IMR-90 (cell line): ENCODE measurements around the gene LAMA5. TPM values are rescaled to one million over a fixed set of nuclear protein-coding genes. Genes with fewer than 3 reads are reported as not detected.

Experiments
- ATAC-seq: fragments of 200-7000 bp; cut with Tn5 transposase; 2 replicates; pipeline ENCODE4 v1.9.1; 2020; ENCODE audit warnings: low read depth, mild to moderate bottlenecking, moderate library complexity
- BruUV-seq: library from RNA; stranded (reverse); fragments of 400-500 nt; replicated peaks from 2 replicates; lab custom pipeline; 2021; lab: Mats Ljungman, UMichigan
- CTCF ChIA-PET: fragments of 300-600 bp; formaldehyde crosslinking; extraction: SDS; loops from one replicate; lab custom pipeline; 2021; ENCODE audit warnings: antibody characterized with exemption; lab: Yijun Ruan, JAX
- POLR2A ChIA-PET: fragments of 300-600 bp; sonication (Branson Sonifier 250); formaldehyde crosslinking; loops from one replicate; lab custom pipeline; 2022; ENCODE audit warnings: antibody characterized with exemption; ENCODE audit not compliant: unreplicated experiment; lab: Charles Lee
- DNase-seq: peaks from one replicate; pipeline ENCODE4 v3.0.0; 2013
- H2AFZ ChIP-seq: replicated peaks from 2 replicates; pipeline ENCODE3; 2013; ENCODE audit warnings: low read length, mild to moderate bottlenecking; ENCODE audit not compliant: poor library complexity
- H2AK5ac ChIP-seq: 2 replicates; pipeline ENCODE4 v1.6.1; 2013; ENCODE audit warnings: low read depth, low read length, inconsistent platforms
- H2AK9ac ChIP-seq: replicated peaks from 2 replicates; pipeline ENCODE3; 2013; ENCODE audit warnings: mild to moderate bottlenecking, low read depth, low read length, moderate library complexity; ENCODE audit not compliant: poor library complexity
- H2BK120ac ChIP-seq: 2 replicates; pipeline ENCODE4 v1.6.1; 2013; ENCODE audit warnings: low read depth, low read length, inconsistent platforms
- H2BK15ac ChIP-seq: 3 replicates; pipeline ENCODE4 v1.6.1; 2013; ENCODE audit warnings: low read depth, low read length, inconsistent platforms
- H2BK20ac ChIP-seq: 2 replicates; pipeline ENCODE4 v1.6.1; 2013; ENCODE audit warnings: low read depth, mild to moderate bottlenecking, inconsistent platforms, low read length, moderate library complexity
- H2BK5ac ChIP-seq: 2 replicates; pipeline ENCODE4 v1.6.1; 2013; ENCODE audit warnings: mild to moderate bottlenecking, low read depth, low read length, inconsistent platforms; ENCODE audit not compliant: poor library complexity, severe bottlenecking
- H3K14ac ChIP-seq: replicated peaks from 2 replicates; pipeline ENCODE4 v1.6.1; 2013; ENCODE audit warnings: low read depth, low read length, inconsistent platforms
- H3K18ac ChIP-seq: 2 replicates; pipeline ENCODE4 v1.6.1; 2013; ENCODE audit warnings: low read depth, low read length, control low read depth
- H3K23ac ChIP-seq: 2 replicates; pipeline ENCODE4 v1.6.1; 2013; ENCODE audit warnings: low read depth, low read length, inconsistent platforms
- H3K27ac ChIP-seq: 2 replicates; pipeline ENCODE4 v1.5.1; 2013; ENCODE audit warnings: mild to moderate bottlenecking, control low read depth, low read length; ENCODE audit not compliant: insufficient read depth
- H3K27me3 ChIP-seq: 2 replicates; pipeline ENCODE4 v1.6.1; 2013; ENCODE audit warnings: low read length; ENCODE audit not compliant: control insufficient read depth, insufficient read depth
- H3K36me3 ChIP-seq: 2 replicates; pipeline ENCODE4 v1.6.1; 2013; ENCODE audit warnings: low read length, mixed read lengths; ENCODE audit not compliant: control insufficient read depth, insufficient read depth
- H3K4ac ChIP-seq: 2 replicates; pipeline ENCODE4 v1.6.1; 2013; ENCODE audit warnings: low read depth, low read length, inconsistent platforms
- H3K4me1 ChIP-seq: 2 replicates; pipeline ENCODE4 v1.6.1; 2013; ENCODE audit warnings: low read length, mixed read lengths; ENCODE audit not compliant: control insufficient read depth, insufficient read depth
- H3K4me2 ChIP-seq: 2 replicates; pipeline ENCODE4 v1.6.1; 2013; ENCODE audit warnings: low read depth, mild to moderate bottlenecking, control low read depth, low read length, moderate library complexity
- H3K4me3 ChIP-seq: 2 replicates; pipeline ENCODE4 v1.5.1; 2013; ENCODE audit warnings: low read depth, mild to moderate bottlenecking, control low read depth, low read length, moderate library complexity; ENCODE audit not compliant: insufficient read depth
- H3K56ac ChIP-seq: 2 replicates; pipeline ENCODE4 v1.6.1; 2013; ENCODE audit warnings: low read length, inconsistent platforms; ENCODE audit not compliant: insufficient read depth; ENCODE audit errors: extremely low read depth
- H3K79me1 ChIP-seq, 2 experiments: 2 replicates each; pipeline ENCODE4 v1.6.1; 2013; ENCODE audit warnings: low read length in 2 of 2, inconsistent platforms in 1 of 2, low read depth in 1 of 2
- H3K9ac ChIP-seq: 2 replicates; pipeline ENCODE4 v1.6.1; 2013; ENCODE audit warnings: low read depth, low read length, control low read depth
- H3K9me1 ChIP-seq: 2 replicates; pipeline ENCODE4 v1.6.1; 2013; ENCODE audit warnings: low read length, inconsistent platforms; ENCODE audit not compliant: insufficient read depth
- H3K9me3 ChIP-seq: 2 replicates; pipeline ENCODE4 v1.6.1; 2013; ENCODE audit warnings: low read length; ENCODE audit not compliant: control insufficient read depth, insufficient read depth
- H4K20me1 ChIP-seq: 2 replicates; pipeline ENCODE4 v1.6.1; 2013; ENCODE audit warnings: low read length, inconsistent platforms; ENCODE audit not compliant: insufficient read depth
- H4K5ac ChIP-seq: 2 replicates; pipeline ENCODE4 v1.6.1; 2013; ENCODE audit warnings: mild to moderate bottlenecking, low read depth, low read length, control low read depth
- H4K8ac ChIP-seq, 2 experiments: 2 replicates each; pipeline ENCODE4 v1.6.1; 2013; ENCODE audit warnings: low read depth in 2 of 2, low read length in 2 of 2, control low read depth in 1 of 2, inconsistent platforms in 1 of 2
- H4K91ac ChIP-seq: 2 replicates; pipeline ENCODE4 v1.6.1; 2013; ENCODE audit warnings: low read depth, low read length, inconsistent platforms; ENCODE audit not compliant: insufficient read depth
- BHLHE40 ChIP-seq: fragments of 150-350 bp; IDR thresholded peaks from 2 replicates; pipeline ENCODE4 v1.6.1; 2016; ENCODE audit warnings: mild to moderate bottlenecking, low read depth, low read length
- CEBPB ChIP-seq: IDR thresholded peaks from 2 replicates; pipeline ENCODE4 v1.6.1; 2012; ENCODE audit warnings: low read depth, low read length, improper control_type of control experiment
- CHD1 ChIP-seq: IDR thresholded peaks from 2 replicates; pipeline ENCODE4 v1.6.1; 2012; ENCODE audit warnings: low read depth, low read length, improper control_type of control experiment
- CTCF ChIP-seq: conservative IDR thresholded peaks from 2 replicates; pipeline ENCODE4 v1.5.1; 2012; ENCODE audit warnings: mild to moderate bottlenecking, low read depth, low read length, improper control_type of control experiment
- ELK1 ChIP-seq: fragments of 150-350 bp; IDR thresholded peaks from 2 replicates; pipeline ENCODE4 v1.6.1; 2016; ENCODE audit warnings: low read depth, mild to moderate bottlenecking, low read length, moderate library complexity, borderline replicate concordance
- FOS ChIP-seq: fragments of 150-350 bp; IDR thresholded peaks from 2 replicates; pipeline ENCODE4 v1.6.1; 2016; ENCODE audit warnings: low read depth, low read length
- MAFK ChIP-seq: IDR thresholded peaks from 2 replicates; pipeline ENCODE4 v1.6.1; 2012; ENCODE audit warnings: low read depth, low read length, improper control_type of control experiment
- MAZ ChIP-seq: IDR thresholded peaks from 2 replicates; pipeline ENCODE4 v1.6.1; 2012; ENCODE audit warnings: low read depth, mild to moderate bottlenecking, low read length, improper control_type of control experiment, moderate library complexity, borderline replicate concordance
- MXI1 ChIP-seq: IDR thresholded peaks from 2 replicates; pipeline ENCODE4 v1.6.1; 2012; ENCODE audit warnings: low read depth, mild to moderate bottlenecking, low read length, moderate library complexity, borderline replicate concordance
- NFE2L2 ChIP-seq: fragments of 150-350 bp; IDR thresholded peaks from 2 replicates; pipeline ENCODE4 v1.6.1; 2016; ENCODE audit warnings: low read depth, mild to moderate bottlenecking, low read length
- POLR2A ChIP-seq: IDR thresholded peaks from 2 replicates; pipeline ENCODE4 v1.6.1; 2012; ENCODE audit warnings: mild to moderate bottlenecking, low read depth, low read length
- RAD21 ChIP-seq: IDR thresholded peaks from 2 replicates; pipeline ENCODE4 v1.6.1; 2012; ENCODE audit warnings: low read length, improper control_type of control experiment
- RCOR1 ChIP-seq: IDR thresholded peaks from 2 replicates; pipeline ENCODE4 v1.6.1; 2012; ENCODE audit warnings: mild to moderate bottlenecking, low read length, improper control_type of control experiment; ENCODE audit not compliant: insufficient replicate concordance
- RFX5 ChIP-seq: IDR thresholded peaks from 2 replicates; pipeline ENCODE4 v1.8.0; 2012; ENCODE audit warnings: low read depth, mild to moderate bottlenecking, low read length, moderate library complexity
- SMC3 ChIP-seq: fragments of 150-350 bp; IDR thresholded peaks from 2 replicates; pipeline ENCODE4 v1.6.1; 2016; ENCODE audit warnings: low read depth, mild to moderate bottlenecking, antibody characterized with exemption, low read length, moderate library complexity
- USF2 ChIP-seq: fragments of 150-350 bp; IDR thresholded peaks from 2 replicates; pipeline ENCODE4 v1.6.1; 2017; ENCODE audit warnings: mild to moderate bottlenecking, antibody characterized with exemption, low read length, low read depth
- whole genome bisulfite sequencing, 2 experiments: methylation state at CpG; one replicate each; pipeline versions ENCODE4 v1.1.5 to v1.1.7; 2013; ENCODE audit warnings: missing lambda C conversion rate in 2 of 2; ENCODE audit not compliant: insufficient read length in 1 of 2; ENCODE audit errors: extremely low coverage in 2 of 2; 5-methylcytosine and 5-hydroxymethylcytosine counted together
- dilution Hi-C: fragments of 300-500 bp; cut with HindIII; formaldehyde crosslinking; loops from one replicate; pipeline ENCODE4 v1.14.3; 2018; ENCODE audit warnings: low sequenced_read_pairs; ENCODE audit not compliant: unreplicated experiment
- in situ Hi-C: fragments of 300-500 bp; cut with MboI; formaldehyde crosslinking; loops from 3 replicates; pipeline ENCODE4 v1.14.3; 2019; ENCODE audit warnings: low sequenced_read_pairs, inconsistent platforms, mixed read lengths
- intact Hi-C: fragments of 100-400 bp; cut with micrococcal nuclease; formaldehyde crosslinking; loops from 2 replicates; pipeline ENCODE4 v1.10.0; 2022
- polyA plus RNA-seq, 3 experiments: library from polyadenylated mRNA; depleted of rRNA; stranded (reverse); fragments of >200 nt; gene quantifications; 2 replicates each; pipeline ENCODE4 v1.2.3, GENCODE V29; 2012; ENCODE audit warnings: low replicate concordance in 1 of 3
- total RNA-seq: library from RNA; depleted of rRNA; stranded (reverse); fragments of >200 nt; gene quantifications from 2 replicates; pipeline ENCODE4 v1.2.3, GENCODE V29; 2012

LAMA5 gene
- total and polyA plus RNA-seq, 2 of the 4 experiments (the other 2 are of a cell fraction): 0.90 to 7.3 TPM

GRCh38 chr20:62289131-62289530 is 78.0 kb downstream of the LAMA5 start:
- CTCF ChIA-PET: no interaction called here
- no peak overlapping the region for H2AFZ ChIP-seq
- H4K8ac ChIP-seq: no peak overlapping the region
- no peak overlapping the region for H2AK9ac ChIP-seq
- ATAC-seq: no peak
- no peaks in the 10 kb centered on the region; a peak in 1 of 4 replicates for H3K79me1 ChIP-seq
- no peak overlapping the region for H3K9ac ChIP-seq
- H3K27ac ChIP-seq: no peak overlapping the region
- in situ Hi-C loops (loop anchor here (25.0 kb wide), 1 partner anchor 323 kb away; no protein-coding TSS in a partner anchor), intact Hi-C loops (no loop called here), dilution Hi-C loops (loop anchor here (25.0 kb wide), 1 partner anchor 98 kb away; the partner anchor contains the start of gene RPS21)
- no peak overlapping the region for H4K5ac ChIP-seq
- H3K23ac ChIP-seq: no peak overlapping the region
- no peak overlapping the region for H3K56ac ChIP-seq
- H3K4me2 ChIP-seq: no peak overlapping the region
- H3K4me1 ChIP-seq: no peaks in the 10 kb centered on the region
- no peak overlapping the region for H3K4me3 ChIP-seq
- POLR2A ChIA-PET: no interaction called here
- H3K14ac ChIP-seq: no peak overlapping the region
- no peak overlapping the region for H4K91ac ChIP-seq
- 100% methylated on average over 4 of the region's 14 CpGs; no CpG with 5 or more reads in 1 of the 2 experiments for WGBS, 2 experiments
- DNase-seq: no peak
- H3K9me3 ChIP-seq: no peaks in the 10 kb centered on the region
- H3K27me3 ChIP-seq: no peaks in the 10 kb centered on the region
- BruUV-seq: no TSS peak
- H4K20me1 ChIP-seq: no peaks in the 10 kb centered on the region; the same call in none of the 2 replicates
- H3K4ac ChIP-seq: no peak overlapping the region
- H2BK120ac ChIP-seq: no peak overlapping the region
- no peak overlapping the region for H2BK15ac ChIP-seq
- H2BK5ac ChIP-seq: no peak overlapping the region
- H3K36me3 ChIP-seq: peaks cover 50% of the 10 kb centered on the region
- no peak overlapping the region for H2BK20ac ChIP-seq
- no peak overlapping the region for H2AK5ac ChIP-seq
- no peak overlapping the region for H3K18ac ChIP-seq
- H3K9me1 ChIP-seq: no peaks in the 10 kb centered on the region; the same call in 1 of the 2 replicates
- TF ChIP-seq BHLHE40 (no peak), MAFK (no peak), CEBPB (no peak), FOS (no peak), SMC3 (no peak), POLR2A (no peak), CTCF (no peak), ELK1 (no peak), RAD21 (no peak), USF2 (no peak), RCOR1 (no peak), CHD1 (no peak), MAZ (no peak), NFE2L2 (no peak), RFX5 (no peak), MXI1 (no peak)
